ENCODE measurements around the gene UACA.

Gene UACA

DNA sequence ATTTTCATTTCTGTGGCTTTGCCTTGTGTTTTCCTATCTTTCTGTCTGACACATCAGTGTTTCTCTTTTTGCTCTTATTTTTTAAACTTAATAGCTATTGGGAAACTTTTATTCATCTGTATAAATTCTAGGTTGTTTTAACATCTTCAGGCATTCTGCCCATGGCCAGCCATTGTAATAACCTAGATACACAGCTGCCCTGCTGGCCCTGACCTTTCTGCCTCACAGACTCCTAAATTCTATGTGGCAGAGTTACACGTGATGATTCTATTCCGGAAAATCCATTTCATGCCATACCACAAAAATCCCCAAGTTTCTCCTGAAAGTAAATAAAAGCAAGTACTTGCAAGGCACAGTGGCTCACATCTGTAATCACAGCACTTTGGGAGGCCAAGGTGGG, 150.1 kb downstream of the UACA start:
- in situ Hi-C loops (cut with MboI; ENCODE audit: low pct_unique_long_range_greater_than_20kb, low sequenced_read_pairs): no loop called here
- no peak for DNase-seq

DNA sequence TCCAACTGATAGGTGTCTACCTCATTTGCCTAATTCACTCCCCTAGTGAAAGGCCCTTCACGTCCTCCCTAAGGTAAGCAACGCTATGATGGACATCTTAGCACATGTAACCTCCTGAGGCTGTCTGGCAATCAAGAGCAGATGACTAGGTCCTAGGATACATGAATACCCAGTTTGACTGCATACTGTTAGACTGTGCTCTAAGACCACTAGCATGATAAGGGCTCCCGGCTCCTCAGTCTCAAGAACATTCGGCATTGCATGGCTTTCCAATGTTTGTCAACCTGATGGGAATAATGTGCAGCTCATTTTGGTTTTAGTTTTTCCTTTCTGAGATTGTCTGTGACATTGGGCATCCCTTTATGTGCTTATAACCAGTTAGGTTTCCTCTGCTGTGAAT, 152.1 kb downstream of the UACA start:
- in situ Hi-C loops (cut with MboI; ENCODE audit: low pct_unique_long_range_greater_than_20kb, low sequenced_read_pairs): no loop called here
- DNase-seq: no peak

DNA sequence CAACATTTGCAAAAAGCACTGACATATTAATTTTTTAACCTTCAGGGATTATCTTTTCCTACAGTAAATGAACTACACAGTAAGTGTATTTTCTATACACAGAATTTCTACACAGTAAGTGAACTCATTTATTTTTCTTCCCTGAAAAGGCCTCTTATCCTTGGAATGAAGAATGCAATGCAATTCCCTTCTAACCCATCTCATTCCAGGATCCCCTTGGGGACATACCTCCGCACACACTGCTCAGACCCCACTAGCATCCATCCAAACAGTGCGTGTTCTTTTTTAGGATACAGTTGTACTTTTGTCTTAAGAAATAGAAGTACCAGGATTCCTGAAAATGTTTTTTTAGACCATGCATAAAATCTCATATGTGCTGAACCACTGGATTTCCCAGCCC, 152.8 kb downstream of the UACA start:
- in situ Hi-C loops (cut with MboI; ENCODE audit: low pct_unique_long_range_greater_than_20kb, low sequenced_read_pairs): no loop called here
- no peak for DNase-seq

DNA sequence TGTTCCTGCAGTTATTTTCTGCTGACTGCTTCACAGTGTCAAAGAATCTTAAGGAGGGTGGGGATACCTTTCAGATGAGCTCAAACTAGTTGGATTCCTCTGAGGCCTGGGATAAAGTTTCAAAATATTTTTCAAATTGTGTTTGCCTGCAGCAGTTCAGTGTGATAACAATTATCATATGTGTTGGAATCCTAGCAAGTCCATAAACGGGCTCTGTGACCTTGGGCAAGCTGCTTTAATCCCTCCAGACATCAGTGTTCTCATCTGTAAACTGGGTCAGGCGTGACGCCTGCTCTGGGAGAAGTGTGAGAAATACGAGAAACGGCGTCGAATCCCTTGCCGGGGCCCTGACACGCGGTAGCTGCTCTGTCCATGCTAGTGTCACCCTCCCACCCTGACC, 153.5 kb downstream of the UACA start:
- no peak for DNase-seq
- in situ Hi-C loops (cut with MboI; ENCODE audit: low pct_unique_long_range_greater_than_20kb, low sequenced_read_pairs): no loop called here

DNA sequence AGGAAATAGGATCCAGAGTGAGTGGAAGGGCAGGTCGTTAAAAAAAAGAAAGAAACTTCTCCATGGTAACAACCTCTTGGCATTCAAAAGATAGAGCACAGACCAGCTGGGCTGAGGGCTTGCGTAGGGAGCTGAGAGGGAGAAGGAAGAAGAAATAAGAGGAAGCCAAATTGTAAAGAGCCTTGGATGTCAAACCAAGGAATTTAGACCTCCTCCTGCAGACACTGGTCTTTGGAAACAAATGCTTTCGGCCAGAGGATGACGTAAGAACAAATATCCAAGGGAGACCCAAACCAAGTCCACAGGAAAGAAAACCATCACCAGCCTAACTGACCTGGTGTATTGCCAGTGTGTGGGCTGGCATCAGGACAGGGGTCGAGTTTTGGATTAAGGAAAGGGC, 155.2 kb downstream of the UACA start:
- peak; percentile 79 for DNase-seq
- in situ Hi-C loops (cut with MboI; ENCODE audit: low pct_unique_long_range_greater_than_20kb, low sequenced_read_pairs): no loop called here

DNA sequence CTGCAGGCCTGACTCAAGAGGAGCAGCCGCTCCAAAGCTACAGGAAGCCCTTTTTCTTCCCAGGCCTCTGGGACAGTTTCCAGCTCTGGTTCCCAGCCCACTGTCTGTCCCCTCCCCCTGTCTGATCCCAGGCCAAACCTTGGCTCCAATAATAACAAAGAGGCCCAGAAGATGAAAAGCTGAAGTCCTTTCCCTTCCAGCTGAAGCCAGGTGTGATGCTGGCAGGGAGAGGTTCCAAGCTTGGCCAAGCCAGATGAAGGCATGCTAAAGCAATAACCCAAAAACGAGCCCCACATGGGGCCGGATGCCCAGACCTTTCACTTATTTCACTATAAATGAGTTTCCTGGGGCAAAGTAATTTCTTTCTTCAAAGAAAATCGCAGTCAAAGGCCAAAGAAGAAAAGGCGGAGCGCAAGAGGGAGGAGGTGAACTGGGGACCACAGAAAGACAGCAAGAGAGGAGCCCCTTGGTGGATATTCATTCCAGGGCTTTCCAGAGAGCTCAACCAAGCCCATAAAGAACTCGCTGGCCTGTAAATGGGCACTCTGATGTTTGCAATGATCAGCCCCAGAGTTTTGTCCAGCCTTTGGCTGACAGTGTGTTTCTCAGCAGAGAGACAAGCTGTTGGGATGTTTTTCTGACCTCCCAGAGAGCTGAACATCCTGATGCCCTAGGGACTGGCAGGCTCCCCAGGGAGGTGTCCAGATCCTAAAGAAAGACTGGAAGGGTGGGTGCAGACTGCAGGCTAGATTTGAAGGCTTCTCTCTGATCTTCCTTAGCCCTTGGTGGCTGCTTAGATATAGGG, 157.6 kb downstream of the UACA start:
- in situ Hi-C loops (cut with MboI; ENCODE audit: low pct_unique_long_range_greater_than_20kb, low sequenced_read_pairs): no loop called here
- DNase-seq: no peak

DNA sequence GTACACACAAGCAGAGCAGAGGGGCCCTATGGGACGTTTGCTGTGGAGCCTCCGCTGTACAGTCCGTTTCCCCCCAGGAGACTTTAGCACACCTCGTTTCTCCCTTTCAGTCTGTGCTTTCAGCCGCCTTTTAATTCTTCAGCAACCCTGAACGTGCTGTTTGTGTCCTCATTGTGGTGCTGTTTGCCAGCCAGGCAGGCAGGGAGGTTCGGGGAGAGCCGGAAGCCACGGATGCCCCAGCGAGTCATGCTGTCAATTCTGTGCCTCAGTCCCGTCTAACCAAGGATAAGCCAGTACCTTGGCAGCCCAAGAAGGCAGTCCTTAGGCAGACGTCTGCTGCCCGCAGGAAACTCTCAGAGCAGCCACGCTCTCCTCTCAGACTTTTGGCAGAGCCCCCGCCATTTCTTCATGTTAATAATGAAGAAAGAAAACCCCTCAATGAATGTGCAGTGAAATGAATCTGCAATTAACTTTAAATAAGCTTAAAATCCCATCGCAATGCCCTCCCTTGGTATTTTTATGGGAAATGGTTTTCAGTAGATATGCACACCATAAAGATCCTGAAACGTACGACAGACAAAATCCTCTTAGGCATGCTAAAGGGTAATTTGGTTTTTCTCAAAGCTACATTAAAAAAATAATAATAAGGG, 158.6 kb downstream of the UACA start:
- in situ Hi-C loops (cut with MboI; ENCODE audit: low pct_unique_long_range_greater_than_20kb, low sequenced_read_pairs): no loop called here
- DNase-seq: no peak
